ENCODE measurements around the gene CCR6. TPM values are rescaled to one million over a fixed set of nuclear protein-coding genes. Genes with fewer than 3 reads are reported as not detected.

CCR6 gene
- not detected in 2 replicates for total RNA-seq

GRCh38 chr6:167122827-167123657 lies at the start of gene CCR6:
CCR6 (plus strand) TSS chr6:167123096; CDS start chr6:167136135, 13,039 bp downstream.

GRCh38 chr6:167157863-167158262 lies 35.0 kb downstream of the CCR6 start, which contains the start of gene GPR31:
GPR31 (minus strand) TSS chr6:167157980; CDS start chr6:167157831, 149 bp downstream.

Other genes starting within 250 kb of the CCR6 start
- gene RNASET2, start 166.5 kb upstream of the CCR6 start, total RNA-seq, result 20.5 and 36.9 TPM in 2 replicates
- 6.6 and 11.6 TPM in 2 replicates for gene CEP43, start 123.7 kb upstream of the CCR6 start, total RNA-seq
- gene GPR31, start 34.9 kb downstream of the CCR6 start, total RNA-seq, result not detected in 2 replicates
- gene UNC93A, start 168.2 kb downstream of the CCR6 start, total RNA-seq, result not detected in 2 replicates
- gene TTLL2, start 202.0 kb downstream of the CCR6 start, total RNA-seq, result not detected in 2 replicates